ENCODE measurements around the gene MDH1B.
"Not testable (repeated sequence)": the region's sequence is repeated elsewhere in the genome, so short reads cannot be mapped to it uniquely, and the experiment has no call there.

Gene MDH1B
- total RNA-seq = 0.44 to 0.92 reads per million in 2 donors

- peak; percentile 64 for DNase-seq
Observed at GRCh38 chr2:206765242-206766056, at the start of gene MDH1B, which contains the start of gene FASTKD2. TSS of gene MDH1B (minus strand) at chr2:206765328. CDS start at chr2:206765271, 57 bp downstream. TSS of gene FASTKD2 (plus strand) at chr2:206765606. CDS start at chr2:206766694, 1,088 bp downstream.

DNA sequence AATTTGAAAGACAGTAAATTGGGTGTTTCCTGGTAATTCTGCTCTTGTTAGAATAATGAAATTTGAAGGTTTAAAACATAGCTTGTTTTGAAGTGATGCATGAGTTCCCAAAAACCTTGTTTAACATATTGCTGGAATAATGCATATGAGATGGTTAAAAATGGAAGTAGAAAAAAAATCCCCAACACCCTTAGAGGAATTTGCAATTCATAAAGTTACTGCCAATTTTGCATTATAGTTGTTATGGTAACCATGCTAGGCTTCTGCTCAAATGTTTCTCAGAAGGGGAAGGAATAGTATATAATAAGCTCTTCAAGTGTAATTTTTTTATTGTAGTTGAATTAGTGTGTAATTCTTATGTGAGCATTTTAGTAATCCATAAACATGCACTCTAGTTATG is 49.4 kb upstream of the MDH1B start:
- DNase-seq = no peak

GRCh38 chr2:206812471-206812870 is 47.3 kb upstream of the MDH1B start:
- not testable (repeated sequence) for DNase-seq

DNA sequence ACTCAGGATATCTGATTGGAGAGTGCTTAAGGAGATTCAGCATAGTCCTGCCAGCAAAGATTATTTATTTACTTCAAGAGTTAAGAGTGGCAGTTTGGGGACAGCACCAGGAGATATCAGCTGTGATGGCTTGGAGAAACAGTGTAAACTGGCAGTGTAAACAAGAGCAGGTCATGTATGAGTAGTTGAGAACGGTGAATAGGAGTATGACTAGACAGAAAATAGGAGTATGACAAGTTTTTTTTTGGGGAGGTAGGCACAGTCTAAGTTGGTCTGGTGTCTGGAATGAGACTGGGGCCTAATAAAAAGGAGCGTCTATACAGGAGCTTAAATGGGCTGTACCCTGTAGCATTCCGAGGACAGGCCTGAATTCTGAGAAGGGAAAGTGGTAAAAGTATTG is 42.5 kb upstream of the MDH1B start:
- not testable (repeated sequence) for DNase-seq

GRCh38 chr2:206805887-206806607 is 40.9 kb upstream of the MDH1B start:
- DNase-seq = no peak

DNA sequence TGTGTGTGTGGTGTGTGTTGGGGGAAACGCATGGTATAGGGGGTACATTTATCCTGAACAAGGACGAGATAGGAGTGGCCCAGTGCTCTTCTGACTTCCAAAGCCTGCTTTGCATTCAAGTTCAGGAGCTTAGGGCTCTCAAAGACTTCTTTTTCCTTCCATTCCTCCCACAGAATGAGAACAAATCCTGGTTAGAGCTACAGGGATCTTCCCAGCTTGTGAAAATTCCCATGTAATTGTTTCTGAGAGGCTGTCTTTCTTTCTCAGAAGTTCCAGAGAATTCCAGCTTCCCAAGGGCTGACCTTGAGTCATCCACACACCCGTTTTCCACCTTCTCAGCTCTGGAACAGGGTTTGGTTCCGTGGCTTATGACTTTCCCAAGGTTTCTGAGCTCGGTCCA is 39.2 kb upstream of the MDH1B start:
- no peak for DNase-seq

DNA sequence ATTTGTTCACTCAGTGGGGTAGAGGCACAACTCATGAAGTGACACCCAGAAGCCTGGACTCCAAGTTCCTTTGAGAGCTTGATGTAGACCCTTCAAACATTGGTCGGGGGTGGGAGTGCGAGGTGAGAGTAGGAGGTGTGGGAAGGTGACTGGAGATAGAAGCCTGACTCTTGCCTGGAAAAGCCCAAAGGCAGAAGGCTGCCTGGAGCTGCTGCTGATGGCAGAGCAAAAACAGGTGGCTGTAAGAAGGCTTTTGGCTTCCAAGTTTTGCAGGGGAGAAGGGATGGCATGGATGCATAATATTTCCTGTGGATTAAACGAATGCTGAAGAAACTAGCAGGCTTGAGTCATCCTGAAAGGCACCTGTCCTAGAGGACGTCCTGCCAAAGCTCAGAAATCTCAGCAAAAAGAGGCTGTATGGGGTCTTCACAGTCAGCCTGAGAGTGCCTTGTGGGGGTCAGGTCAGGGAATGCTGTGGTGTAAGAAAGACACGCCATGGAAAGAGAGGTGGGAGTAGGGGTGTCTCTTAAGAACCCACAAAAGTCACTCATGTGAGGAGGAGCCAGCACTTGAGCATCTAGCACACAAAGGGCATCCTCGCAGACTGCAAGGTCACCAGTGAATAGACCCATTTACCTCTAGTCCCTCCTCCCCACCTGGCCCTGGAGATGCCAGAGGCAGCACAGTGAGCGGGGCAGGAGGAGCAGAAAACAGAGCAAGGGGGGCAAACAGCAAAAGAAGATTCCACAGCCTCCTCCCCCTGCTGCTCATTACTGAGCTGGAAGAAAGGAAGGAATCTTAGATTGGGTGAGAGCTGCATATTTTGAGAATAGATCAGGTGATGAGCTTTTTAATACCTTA is 37.8 kb upstream of the MDH1B start:
- DNase-seq = no peak

DNA sequence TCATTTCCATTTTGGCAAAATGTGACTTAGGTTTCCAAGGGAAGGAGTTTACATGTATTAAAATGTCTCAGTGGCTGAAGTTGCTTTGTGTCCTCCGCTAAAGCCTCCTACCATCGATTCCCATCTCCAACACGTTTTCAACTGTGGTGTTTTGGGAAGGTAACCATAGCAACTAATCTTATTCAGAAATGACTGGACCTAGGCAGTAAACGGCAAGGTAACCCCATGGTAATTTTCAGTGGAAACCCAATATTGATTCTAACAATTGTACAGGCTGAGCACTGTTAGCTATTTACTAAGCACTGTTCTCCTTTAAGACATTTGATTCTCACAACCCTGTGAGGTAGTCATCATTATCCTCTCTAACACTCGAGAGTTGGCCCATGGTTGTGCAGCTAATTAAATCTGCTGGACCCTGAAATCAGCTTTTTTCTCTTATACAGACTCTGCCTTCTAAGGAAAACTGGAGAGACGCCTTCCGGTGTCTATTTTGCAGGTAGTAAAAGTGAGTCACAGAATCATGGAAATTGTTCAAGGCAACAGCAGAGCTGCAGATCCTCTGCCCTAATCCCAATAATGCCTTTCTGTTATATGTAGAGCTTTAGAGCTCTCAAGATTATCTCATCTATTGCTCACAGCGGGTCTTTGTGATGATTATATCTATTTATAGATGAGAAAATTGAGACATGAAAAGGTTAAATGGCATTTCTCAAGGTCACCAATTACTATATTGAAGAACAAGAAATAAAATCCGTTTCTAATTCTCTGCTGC is 36.5 kb upstream of the MDH1B start:
- no peak for DNase-seq

GRCh38 chr2:206800506-206801417 is 35.6 kb upstream of the MDH1B start:
- no peak for DNase-seq

GRCh38 chr2:206799083-206799482 is 34.0 kb upstream of the MDH1B start:
- no peak for DNase-seq

GRCh38 chr2:206798000-206798399 is 32.9 kb upstream of the MDH1B start:
- DNase-seq = no peak

GRCh38 chr2:206797376-206797775 is 32.2 kb upstream of the MDH1B start:
- no peak for DNase-seq

GRCh38 chr2:206792645-206793044 is 27.5 kb upstream of the MDH1B start:
- DNase-seq = no peak

GRCh38 chr2:206790311-206790935 is 25.3 kb upstream of the MDH1B start:
- no peak for DNase-seq

GRCh38 chr2:206784559-206785353 is 19.6 kb upstream of the MDH1B start:
- DNase-seq = no peak

DNA sequence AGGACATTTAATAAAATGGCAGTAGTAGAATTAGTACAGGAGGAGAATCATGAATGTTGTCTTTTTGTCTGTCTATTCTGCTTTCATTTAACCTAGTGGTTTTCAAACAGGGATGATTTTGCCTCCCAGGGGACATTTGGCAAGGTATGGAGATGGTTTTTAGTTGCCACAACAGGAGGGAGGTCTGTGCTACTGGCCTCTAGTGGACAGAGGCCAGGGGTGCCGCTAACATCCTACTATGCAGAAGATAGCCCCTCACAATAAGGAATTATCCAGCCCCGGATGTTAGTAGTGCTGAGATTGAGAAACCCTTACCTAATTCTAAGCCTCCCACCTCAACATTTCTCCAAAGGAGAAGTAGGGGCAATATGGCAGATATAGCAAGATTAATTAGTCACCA is 18.6 kb upstream of the MDH1B start:
- no peak for DNase-seq

DNA sequence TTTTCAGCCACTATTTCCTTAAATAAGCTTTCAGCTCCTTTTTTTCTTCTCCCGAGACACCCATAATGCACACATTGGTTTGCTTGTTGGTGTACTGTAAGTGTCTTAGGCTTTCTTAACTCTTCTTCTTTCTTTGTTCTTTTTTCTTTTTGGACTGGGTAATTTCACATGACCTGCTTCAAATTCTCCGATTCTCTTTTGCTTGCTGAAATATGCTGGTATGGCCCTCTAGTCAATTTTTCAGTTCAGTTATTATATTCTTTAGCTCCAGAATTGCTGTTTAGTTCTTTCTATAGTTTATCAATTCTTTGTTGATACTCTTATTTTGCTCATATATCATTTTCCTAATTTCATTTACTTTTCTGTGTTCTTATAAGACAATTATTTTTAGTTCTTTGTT is 15.5 kb upstream of the MDH1B start:
- no peak for DNase-seq

- no peak for DNase-seq
Observed at GRCh38 chr2:206776432-206776831, 11.3 kb upstream of the MDH1B start.

GRCh38 chr2:206774871-206775270 is 9.7 kb upstream of the MDH1B start:
- no peak for DNase-seq
